ENCODE data around the gene PIGK. TPM values are rescaled to one million over a fixed set of nuclear protein-coding genes. Genes with fewer than 3 reads are reported as not detected.
"Not testable (repeated sequence)": the region's sequence is repeated elsewhere in the genome, so short reads cannot be mapped to it uniquely, and the experiment has no call there.

Gene PIGK
- total RNA-seq, 1 donor from 2014 or later: 15.3 TPM

- H3K36me3 Mint-ChIP-seq (ENCODE audit: unreplicated experiment): peaks cover 7% of the 10 kb centered on the region
- H3K4me3 Mint-ChIP-seq (ENCODE audit: unreplicated experiment): no peak overlapping the region
- DNase-seq: no peak
- no peaks in the 10 kb centered on the region for H3K4me1 Mint-ChIP-seq (ENCODE audit: low read depth, unreplicated experiment)
- no peaks in the 10 kb centered on the region for H3K9me3 Mint-ChIP-seq (ENCODE audit: unreplicated experiment)
- H3K27ac Mint-ChIP-seq (ENCODE audit: unreplicated experiment): no peak overlapping the region
- TF ChIP-seq CTCF (IDR thresholded peaks at IDR 0.05; ENCODE audit: partially characterized antibody, unreplicated experiment): no peak
- H3K27me3 Mint-ChIP-seq (ENCODE audit: unreplicated experiment): no peaks in the 10 kb centered on the region
Observed at GRCh38 chr1:77200806-77201205, 18.4 kb downstream of the PIGK start.

- Mint-ChIP-seq H3K4me3 (ENCODE audit: unreplicated experiment) (no peak overlapping the region), H3K4me1 (ENCODE audit: low read depth, unreplicated experiment) (no peaks in the 10 kb centered on the region), H3K36me3 (ENCODE audit: unreplicated experiment) (peaks cover 7% of the 10 kb centered on the region), H3K9me3 (ENCODE audit: unreplicated experiment) (no peaks in the 10 kb centered on the region), H3K27me3 (ENCODE audit: unreplicated experiment) (no peaks in the 10 kb centered on the region), H3K27ac (ENCODE audit: unreplicated experiment) (no peak overlapping the region)
- no peak for TF ChIP-seq CTCF (IDR thresholded peaks at IDR 0.05; ENCODE audit: partially characterized antibody, unreplicated experiment)
- DNase-seq: no peak
Observed at GRCh38 chr1:77200293-77200692, 18.9 kb downstream of the PIGK start.

- Mint-ChIP-seq H3K27ac (ENCODE audit: unreplicated experiment) (no peak overlapping the region), H3K4me3 (ENCODE audit: unreplicated experiment) (no peak overlapping the region), H3K27me3 (ENCODE audit: unreplicated experiment) (no peaks in the 10 kb centered on the region), H3K9me3 (ENCODE audit: unreplicated experiment) (no peaks in the 10 kb centered on the region), H3K36me3 (ENCODE audit: unreplicated experiment) (no peaks in the 10 kb centered on the region), H3K4me1 (ENCODE audit: low read depth, unreplicated experiment) (no peaks in the 10 kb centered on the region)
- no peak for DNase-seq
- no peak for TF ChIP-seq CTCF (IDR thresholded peaks at IDR 0.05; ENCODE audit: partially characterized antibody, unreplicated experiment)
Observed at GRCh38 chr1:77197351-77197750, 21.9 kb downstream of the PIGK start.

- no peak for TF ChIP-seq CTCF (IDR thresholded peaks at IDR 0.05; ENCODE audit: partially characterized antibody, unreplicated experiment)
- Mint-ChIP-seq H3K9me3 (ENCODE audit: unreplicated experiment) (no peaks in the 10 kb centered on the region), H3K36me3 (ENCODE audit: unreplicated experiment) (no peaks in the 10 kb centered on the region), H3K4me1 (ENCODE audit: low read depth, unreplicated experiment) (no peaks in the 10 kb centered on the region), H3K27me3 (ENCODE audit: unreplicated experiment) (no peaks in the 10 kb centered on the region), H3K27ac (ENCODE audit: unreplicated experiment) (no peak overlapping the region), H3K4me3 (ENCODE audit: unreplicated experiment) (no peak overlapping the region)
- DNase-seq: no peak
Observed at GRCh38 chr1:77193951-77194350, 25.3 kb downstream of the PIGK start.

GRCh38 chr1:77188770-77189169, 30.5 kb downstream of the PIGK start:
- no peak for TF ChIP-seq CTCF (IDR thresholded peaks at IDR 0.05; ENCODE audit: partially characterized antibody, unreplicated experiment)
- H3K27me3 Mint-ChIP-seq (ENCODE audit: unreplicated experiment): no peaks in the 10 kb centered on the region
- no peak overlapping the region for H3K4me3 Mint-ChIP-seq (ENCODE audit: unreplicated experiment)
- H3K36me3 Mint-ChIP-seq (ENCODE audit: unreplicated experiment): peaks cover 8% of the 10 kb centered on the region
- DNase-seq: no peak
- no peaks in the 10 kb centered on the region for H3K4me1 Mint-ChIP-seq (ENCODE audit: low read depth, unreplicated experiment)
- no peak overlapping the region for H3K27ac Mint-ChIP-seq (ENCODE audit: unreplicated experiment)
- H3K9me3 Mint-ChIP-seq (ENCODE audit: unreplicated experiment): peaks cover 3% of the 10 kb centered on the region

GRCh38 chr1:77186907-77187306, 32.3 kb downstream of the PIGK start:
- H3K27ac Mint-ChIP-seq (ENCODE audit: unreplicated experiment); H3K9me3 Mint-ChIP-seq (ENCODE audit: unreplicated experiment); H3K4me1 Mint-ChIP-seq (ENCODE audit: low read depth, unreplicated experiment); DNase-seq; H3K27me3 Mint-ChIP-seq (ENCODE audit: unreplicated experiment); H3K36me3 Mint-ChIP-seq (ENCODE audit: unreplicated experiment); H3K4me3 Mint-ChIP-seq (ENCODE audit: unreplicated experiment): not testable (repeated sequence)
